Measurements from ENCODE around the gene SLC5A3.

The SLC5A3 gene

GRCh38 chr21:34073032-34073748, at the start of gene SLC5A3, which contains the start of gene MRPS6:
TSS of gene SLC5A3 (plus strand) at chr21:34073578. CDS start at chr21:34095199, 21,621 bp downstream.
TSS of gene MRPS6 (plus strand) at chr21:34073578. CDS start at chr21:34073701, 123 bp downstream.
- in situ Hi-C loops (cut with MboI; ENCODE audit: low sequenced_read_pairs): no loop called here
- Histone ChIP-seq H3K36me3 (replicated peaks) (no peaks in the 10 kb centered on the region; the same call in 1 of the 2 replicates), H3K4me3 (peak within 1 kb of the TSS; percentile 64)

GRCh38 chr21:34023691-34024373, 49.5 kb upstream of the SLC5A3 start:
- peaks cover 16% of the 10 kb centered on the region for H3K4me1 ChIP-seq
- H3K27me3 ChIP-seq (ENCODE audit: low read depth): no peaks in the 10 kb centered on the region
- in situ Hi-C loops (cut with MboI; ENCODE audit: low sequenced_read_pairs): no loop called here
- no peak overlapping the region for H3K4me3 ChIP-seq
- H3K9me3 ChIP-seq: no peaks in the 10 kb centered on the region
- DNase-seq (ENCODE audit: low spot score in 2 of 2): no peak
- no peaks in the 10 kb centered on the region for H3K36me3 ChIP-seq (replicated peaks)

More at GRCh38 chr21:34073032-34073748, at the start of gene SLC5A3, which contains the start of gene MRPS6:
- no peaks in the 10 kb centered on the region for H3K27me3 ChIP-seq (ENCODE audit: low read depth)
- DNase-seq (ENCODE audit: low spot score in 2 of 2): peak; percentile 77 to 91
- no peaks in the 10 kb centered on the region for H3K9me3 ChIP-seq
- H3K4me1 ChIP-seq: peaks cover 24% of the 10 kb centered on the region

- Histone ChIP-seq H3K4me1 (peaks cover 16% of the 10 kb centered on the region), H3K36me3 (replicated peaks) (no peaks in the 10 kb centered on the region), H3K9me3 (no peaks in the 10 kb centered on the region), H3K4me3 (no peak overlapping the region), H3K27me3 (ENCODE audit: low read depth) (no peaks in the 10 kb centered on the region)
- in situ Hi-C loops (cut with MboI; ENCODE audit: low sequenced_read_pairs): no loop called here
- DNase-seq (ENCODE audit: low spot score in 2 of 2): no peak
Observed at GRCh38 chr21:34024374-34024693, 49.0 kb upstream of the SLC5A3 start.

GRCh38 chr21:34027721-34028461, 45.5 kb upstream of the SLC5A3 start:
- DNase-seq (ENCODE audit: low spot score in 2 of 2): no peak
- in situ Hi-C loops (cut with MboI; ENCODE audit: low sequenced_read_pairs): no loop called here
- H3K4me3 ChIP-seq: no peak overlapping the region
- H3K36me3 ChIP-seq (replicated peaks): no peaks in the 10 kb centered on the region
- H3K9me3 ChIP-seq: no peaks in the 10 kb centered on the region
- no peaks in the 10 kb centered on the region for H3K27me3 ChIP-seq (ENCODE audit: low read depth)
- no peaks in the 10 kb centered on the region for H3K4me1 ChIP-seq

DNA sequence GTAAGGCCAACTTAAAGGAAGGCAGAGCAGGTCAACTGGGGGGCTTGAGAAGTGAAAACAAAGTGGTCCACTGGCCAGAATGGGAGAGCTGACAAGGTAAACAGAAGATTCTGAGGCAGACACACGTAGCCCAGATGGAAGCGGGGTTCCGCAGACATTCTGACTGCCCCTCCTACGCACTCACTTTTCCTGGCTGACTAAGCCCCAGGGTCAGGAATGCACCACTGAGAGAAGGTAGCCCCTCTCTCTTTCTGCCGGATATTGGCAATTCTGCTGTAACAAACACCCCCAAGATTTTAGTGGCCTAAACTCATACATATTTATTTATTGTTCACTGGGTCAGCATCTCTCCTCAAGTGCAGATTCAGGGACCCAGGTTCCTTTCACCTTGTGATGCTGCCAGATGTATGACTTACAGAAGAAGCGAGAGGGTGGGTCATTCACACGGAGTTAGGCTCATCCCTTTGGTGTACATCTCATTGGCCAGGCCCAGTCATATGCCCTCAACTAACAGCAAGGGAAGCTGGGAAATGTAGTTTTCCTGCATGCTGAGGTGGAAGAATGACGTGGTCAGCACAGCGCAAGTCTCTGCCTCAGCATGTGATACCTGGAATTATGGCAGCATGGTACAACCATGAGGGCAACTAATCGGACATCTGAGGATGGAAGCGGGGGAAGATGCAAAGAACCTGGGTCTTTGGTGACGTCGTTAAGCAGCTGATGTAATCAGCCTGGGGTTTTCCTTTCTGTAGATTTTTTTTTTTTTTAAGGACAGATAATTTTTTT, 43.4 kb upstream of the SLC5A3 start:
- H3K9me3 ChIP-seq: no peaks in the 10 kb centered on the region
- in situ Hi-C loops (cut with MboI; ENCODE audit: low sequenced_read_pairs): no loop called here
- peak; percentile 46 to 57 for DNase-seq (ENCODE audit: low spot score in 2 of 2)

DNA sequence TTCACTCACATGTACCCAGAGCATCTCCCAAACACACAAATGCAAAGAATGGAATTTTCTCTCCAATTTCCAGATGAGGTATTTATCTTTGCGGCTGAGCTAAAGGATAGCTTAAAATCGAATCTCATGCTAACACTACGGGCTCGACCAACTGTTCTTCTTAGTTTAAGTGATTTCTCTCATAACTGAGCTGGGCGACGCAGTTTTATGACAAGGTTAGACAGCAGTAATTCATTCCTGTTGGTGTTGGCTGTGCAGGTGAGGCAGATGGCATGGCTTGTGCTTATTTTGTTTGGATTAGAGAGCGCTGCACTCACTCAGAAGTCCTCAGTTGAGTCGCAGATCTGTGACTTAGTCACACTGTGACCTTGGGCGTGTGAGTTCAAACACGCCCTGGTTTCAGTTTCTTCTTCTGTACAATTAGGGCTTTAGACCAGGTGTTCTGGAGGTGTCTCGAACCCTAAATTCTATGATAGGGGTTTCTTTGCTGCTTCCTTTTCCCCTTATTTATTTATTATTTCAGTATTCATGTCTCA, 41.5 kb upstream of the SLC5A3 start:
- H3K27me3 ChIP-seq (ENCODE audit: low read depth): no peaks in the 10 kb centered on the region
- in situ Hi-C loops (cut with MboI; ENCODE audit: low sequenced_read_pairs): no loop called here
- no peaks in the 10 kb centered on the region for H3K9me3 ChIP-seq
- H3K36me3 ChIP-seq (replicated peaks): no peaks in the 10 kb centered on the region
- H3K4me3 ChIP-seq: no peak overlapping the region
- no peak for DNase-seq (ENCODE audit: low spot score in 2 of 2)
- H3K4me1 ChIP-seq: no peaks in the 10 kb centered on the region

More for the DNA sequence above, 43.4 kb upstream of the SLC5A3 start:
- no peaks in the 10 kb centered on the region for H3K36me3 ChIP-seq (replicated peaks)
- no peaks in the 10 kb centered on the region for H3K27me3 ChIP-seq (ENCODE audit: low read depth)
- H3K4me3 ChIP-seq: no peak overlapping the region
- no peaks in the 10 kb centered on the region for H3K4me1 ChIP-seq

- H3K9me3 ChIP-seq: no peaks in the 10 kb centered on the region
- no peaks in the 10 kb centered on the region for H3K36me3 ChIP-seq (replicated peaks)
- H3K27me3 ChIP-seq (ENCODE audit: low read depth): no peaks in the 10 kb centered on the region
- H3K4me1 ChIP-seq: no peaks in the 10 kb centered on the region
- no peak for DNase-seq (ENCODE audit: low spot score in 2 of 2)
- no peak overlapping the region for H3K4me3 ChIP-seq
- in situ Hi-C loops (cut with MboI; ENCODE audit: low sequenced_read_pairs): no loop called here
Observed at GRCh38 chr21:34034369-34035014, 38.9 kb upstream of the SLC5A3 start.

GRCh38 chr21:34035619-34036354, 37.6 kb upstream of the SLC5A3 start:
- Histone ChIP-seq H3K36me3 (replicated peaks) (no peaks in the 10 kb centered on the region), H3K4me3 (no peak overlapping the region), H3K9me3 (no peaks in the 10 kb centered on the region), H3K4me1 (no peaks in the 10 kb centered on the region), H3K27me3 (ENCODE audit: low read depth) (peaks cover 4% of the 10 kb centered on the region; the same call in 1 of the 2 replicates)
- no peak for DNase-seq (ENCODE audit: low spot score in 2 of 2)
- in situ Hi-C loops (cut with MboI; ENCODE audit: low sequenced_read_pairs): no loop called here

DNA sequence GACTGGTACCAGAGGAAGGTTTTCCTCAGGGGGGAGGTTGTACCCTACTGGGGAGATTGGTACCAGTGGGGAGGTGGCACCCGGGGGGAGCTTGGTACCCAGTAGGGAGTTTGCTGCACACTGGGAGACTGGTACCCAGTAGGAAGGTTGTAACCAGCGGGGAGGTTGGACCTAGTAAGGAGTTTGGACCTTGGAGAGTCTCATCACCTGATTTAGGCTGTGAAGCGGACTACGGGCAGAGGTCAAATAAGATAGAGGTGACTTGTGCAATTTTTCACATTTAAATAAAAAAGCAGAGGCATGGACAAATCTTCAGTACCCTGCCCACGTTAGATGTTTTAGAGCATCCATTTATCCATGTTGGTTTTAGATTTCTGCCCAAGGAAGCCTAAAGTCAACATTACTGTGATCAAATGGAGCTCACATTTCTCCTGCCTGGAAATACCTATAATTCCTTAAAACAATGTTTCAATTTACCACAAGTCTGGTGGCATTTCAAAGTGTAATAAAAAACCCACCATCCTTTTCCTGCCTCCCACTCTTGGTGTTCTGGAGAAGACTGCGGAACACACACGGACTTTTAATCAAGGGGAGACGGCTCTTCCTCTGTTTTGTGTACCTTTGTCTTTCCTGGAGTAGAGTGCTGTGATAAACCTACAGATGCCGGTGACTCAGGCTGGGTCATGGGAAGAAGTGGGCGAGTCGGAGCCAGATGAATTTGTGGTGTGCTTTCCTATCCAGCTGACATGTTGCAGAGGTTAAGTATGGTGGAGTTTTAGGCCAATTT, 36.2 kb upstream of the SLC5A3 start:
- H3K27me3 ChIP-seq (ENCODE audit: low read depth): peaks cover 11% of the 10 kb centered on the region

DNA sequence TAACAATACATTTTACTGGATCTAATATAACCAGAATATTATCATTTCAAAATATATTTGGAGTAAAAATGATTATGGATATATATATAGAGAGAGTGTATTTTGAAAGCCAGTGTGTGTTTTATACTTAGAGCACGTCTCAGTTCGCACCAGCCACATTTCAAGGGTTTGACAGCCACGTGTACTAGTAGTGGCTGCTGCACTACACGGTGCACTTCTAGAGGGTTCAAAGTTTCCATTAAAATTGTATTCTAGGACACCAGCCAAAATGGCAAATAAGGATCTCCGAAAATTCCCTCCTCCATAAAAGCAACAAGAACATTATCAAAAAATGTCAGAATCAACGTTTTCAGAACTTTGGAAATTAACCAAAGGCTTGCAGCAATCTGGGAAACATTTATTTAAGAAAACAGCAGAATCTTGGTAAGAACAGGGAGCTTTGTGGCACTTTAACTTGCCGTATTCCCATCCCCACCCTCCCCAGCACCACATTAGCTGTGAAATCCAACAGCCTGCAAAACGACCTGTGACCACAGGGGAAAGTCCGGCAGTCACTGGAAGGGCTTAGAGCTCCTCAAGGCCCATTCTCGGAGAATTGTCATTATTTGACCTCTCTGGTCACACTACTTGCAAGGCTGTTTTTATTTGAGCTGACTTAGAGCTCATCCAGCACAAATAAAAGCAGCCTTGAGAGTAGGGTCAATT, 33.5 kb upstream of the SLC5A3 start:
- no peak for DNase-seq (ENCODE audit: low spot score in 2 of 2)
- no peaks in the 10 kb centered on the region for H3K9me3 ChIP-seq
- peaks cover 18% of the 10 kb centered on the region for H3K27me3 ChIP-seq (ENCODE audit: low read depth)
- H3K4me3 ChIP-seq: no peak overlapping the region
- in situ Hi-C loops (cut with MboI; ENCODE audit: low sequenced_read_pairs): no loop called here
- no peaks in the 10 kb centered on the region for H3K36me3 ChIP-seq (replicated peaks)
- H3K4me1 ChIP-seq: no peaks in the 10 kb centered on the region

More for the DNA sequence above, 36.2 kb upstream of the SLC5A3 start:
- Histone ChIP-seq H3K4me3 (no peak overlapping the region), H3K9me3 (no peaks in the 10 kb centered on the region), H3K4me1 (no peaks in the 10 kb centered on the region), H3K36me3 (replicated peaks) (no peaks in the 10 kb centered on the region)
- no peak for DNase-seq (ENCODE audit: low spot score in 2 of 2)
- in situ Hi-C loops (cut with MboI; ENCODE audit: low sequenced_read_pairs): no loop called here

GRCh38 chr21:34042735-34043134, 30.6 kb upstream of the SLC5A3 start:
- in situ Hi-C loops (cut with MboI; ENCODE audit: low sequenced_read_pairs): no loop called here
- no peaks in the 10 kb centered on the region for H3K36me3 ChIP-seq (replicated peaks)

More at GRCh38 chr21:34042735-34043134, 30.6 kb upstream of the SLC5A3 start:
- H3K9me3 ChIP-seq: no peaks in the 10 kb centered on the region
- H3K27me3 ChIP-seq (ENCODE audit: low read depth): peaks cover 18% of the 10 kb centered on the region
- no peak overlapping the region for H3K4me3 ChIP-seq
- DNase-seq (ENCODE audit: low spot score in 2 of 2): no peak
- H3K4me1 ChIP-seq: no peaks in the 10 kb centered on the region
